HEK293 (cell line): ENCODE results near the gene PATL2.
"Not testable (repeated sequence)": the region's sequence is repeated elsewhere in the genome, so short reads cannot be mapped to it uniquely, and the experiment has no call there.

ENCODE experiments used
- CTCF ChIP-seq: fragments of 450-650 bp; formaldehyde crosslinking; IDR thresholded peaks from 2 replicates; pipeline ENCODE4 v1.5.1; 2016; ENCODE audit warnings: missing biosample characterization, missing genetic modification characterization
- GFI1B ChIP-seq: fragments of 450-650 bp; formaldehyde crosslinking; IDR thresholded peaks from 2 replicates; pipeline ENCODE4 v1.5.1; 2016; ENCODE audit warnings: missing biosample characterization, missing genetic modification characterization
- PRDM4 ChIP-seq: fragments of 450-650 bp; formaldehyde crosslinking; IDR thresholded peaks from 2 replicates; pipeline ENCODE4 v1.5.1; 2017; ENCODE audit warnings: missing biosample characterization, missing genetic modification characterization
- ZBTB17 ChIP-seq: fragments of 450-650 bp; formaldehyde crosslinking; IDR thresholded peaks from 2 replicates; pipeline ENCODE4 v1.5.1; 2016; ENCODE audit warnings: missing biosample characterization, missing genetic modification characterization
- ZNF114 ChIP-seq: fragments of 450-650 bp; formaldehyde crosslinking; IDR thresholded peaks from 2 replicates; pipeline ENCODE4 v1.5.0; 2017; ENCODE audit warnings: missing biosample characterization, missing genetic modification characterization
- ZNF280D ChIP-seq: fragments of 450-650 bp; formaldehyde crosslinking; IDR thresholded peaks from 2 replicates; pipeline ENCODE4 v1.5.1; 2016; ENCODE audit warnings: missing biosample characterization, missing genetic modification characterization
- ZNF404 ChIP-seq: fragments of 450-650 bp; formaldehyde crosslinking; IDR thresholded peaks from 2 replicates; pipeline ENCODE4 v1.5.1; 2017; ENCODE audit warnings: missing biosample characterization, missing genetic modification characterization
- ZSCAN16 ChIP-seq: fragments of 450-650 bp; formaldehyde crosslinking; IDR thresholded peaks from 2 replicates; pipeline ENCODE4 v1.5.1; 2016; ENCODE audit warnings: missing biosample characterization, missing genetic modification characterization
- ZSCAN18 ChIP-seq: fragments of 450-650 bp; formaldehyde crosslinking; IDR thresholded peaks from 2 replicates; pipeline ENCODE4 v1.5.1; 2016; ENCODE audit warnings: missing biosample characterization, missing genetic modification characterization

- TF ChIP-seq ZNF114 (tag by site-specific recombination); CTCF (tag by site-specific recombination); ZSCAN18 (tag by site-specific recombination); ZSCAN16; ZBTB17 (tag by site-specific recombination); GFI1B (tag by site-specific recombination); ZNF404; PRDM4: not testable (repeated sequence)
- peak; percentile 90; the same call in 1 of the 2 replicates for TF ChIP-seq ZNF280D (tag by site-specific recombination)
These were observed 21.8 kb downstream of the PATL2 start for GRCh38 chr15:44689318-44689717.
